HEK293 (cell line): ENCODE data around the gene SLC38A6.

ENCODE experiments used
- CTCF ChIA-PET: fragments of 350-600 bp; formaldehyde crosslinking; extraction: SDS; loops from one replicate; lab custom pipeline; 2021; ENCODE audit warnings: antibody characterized with exemption; lab: Yijun Ruan, JAX
- POLR2A ChIA-PET: fragments of 300-600 bp; formaldehyde crosslinking; extraction: SDS; loops from one replicate; lab custom pipeline; 2020; ENCODE audit warnings: antibody characterized with exemption, inconsistent platforms; lab: Yijun Ruan, JAX
- H3K27ac ChIP-seq: fragments of 200-500 bp; sonication (Bioruptor generic); 2 replicates; pipeline ENCODE4 v1.5.1; 2014; ENCODE audit warnings: low read depth, low read length, control low read depth, inconsistent platforms; ENCODE audit errors: extremely low read depth
- H3K36me3 ChIP-seq, 2 experiments: fragments of 200-500 bp in 1 of 2; sonication (Bioruptor generic) in 1 of 2; 1 replicate in 1 of 2; 2 replicates in 1 of 2; pipeline ENCODE4 v1.5.1; 2014 to 2017; ENCODE audit warnings: inconsistent platforms in 2 of 2, low read length in 2 of 2; ENCODE audit not compliant: control insufficient read depth in 2 of 2, insufficient read depth in 1 of 2
- H3K4me1 ChIP-seq: fragments of 200-500 bp; sonication (Bioruptor generic); 2 replicates; pipeline ENCODE4 v1.5.1; 2014; ENCODE audit warnings: mild to moderate bottlenecking, low read length, inconsistent platforms; ENCODE audit not compliant: control insufficient read depth, insufficient read depth
- H3K4me3 ChIP-seq: 2 replicates; pipeline ENCODE4 v1.5.1; 2011; ENCODE audit warnings: low read depth, mild to moderate bottlenecking, control low read depth, low read length, moderate library complexity
- H3K9me3 ChIP-seq: fragments of 200-500 bp; sonication (Bioruptor generic); 2 replicates; pipeline ENCODE4 v1.5.1; 2014; ENCODE audit warnings: low read depth, low read length, inconsistent platforms; ENCODE audit not compliant: control insufficient read depth, insufficient read depth
- HIC1 ChIP-seq: fragments of 450-650 bp; formaldehyde crosslinking; IDR thresholded peaks from 2 replicates; pipeline ENCODE4 v1.5.1; 2016; ENCODE audit warnings: missing biosample characterization, missing genetic modification characterization
- MYNN ChIP-seq: fragments of 450-650 bp; formaldehyde crosslinking; IDR thresholded peaks from 2 replicates; pipeline ENCODE4 v1.5.1; 2016; ENCODE audit warnings: missing biosample characterization, missing genetic modification characterization, borderline replicate concordance
- SALL2 ChIP-seq: fragments of 450-650 bp; formaldehyde crosslinking; IDR thresholded peaks from 2 replicates; pipeline ENCODE4 v1.5.0; 2017; ENCODE audit warnings: missing biosample characterization, mild to moderate bottlenecking, missing genetic modification characterization, borderline replicate concordance
- ZBTB21 ChIP-seq: fragments of 450-650 bp; formaldehyde crosslinking; IDR thresholded peaks from 2 replicates; pipeline ENCODE4 v1.5.1; 2017; ENCODE audit warnings: missing biosample characterization, missing genetic modification characterization
- ZNF121 ChIP-seq: fragments of 450-650 bp; formaldehyde crosslinking; IDR thresholded peaks from 2 replicates; pipeline ENCODE4 v1.5.1; 2016; ENCODE audit warnings: missing biosample characterization, missing genetic modification characterization
- ZNF157 ChIP-seq: fragments of 450-650 bp; formaldehyde crosslinking; IDR thresholded peaks from 2 replicates; pipeline ENCODE4 v1.5.1; 2016; ENCODE audit warnings: missing biosample characterization, missing genetic modification characterization
- ZNF16 ChIP-seq: fragments of 450-650 bp; formaldehyde crosslinking; IDR thresholded peaks from 2 replicates; pipeline ENCODE4 v1.5.1; 2016; ENCODE audit warnings: low read depth, missing biosample characterization, missing genetic modification characterization
- ZNF311 ChIP-seq: fragments of 450-650 bp; formaldehyde crosslinking; IDR thresholded peaks from 2 replicates; pipeline ENCODE4 v1.5.1; 2017; ENCODE audit warnings: missing biosample characterization, missing genetic modification characterization, borderline replicate concordance
- ZNF335 ChIP-seq: fragments of 450-650 bp; formaldehyde crosslinking; conservative IDR thresholded peaks from 2 replicates; pipeline ENCODE4 v1.5.1; 2016; ENCODE audit warnings: missing biosample characterization, missing genetic modification characterization
- ZNF521 ChIP-seq: fragments of 450-650 bp; formaldehyde crosslinking; IDR thresholded peaks from 2 replicates; pipeline ENCODE4 v1.5.1; 2017; ENCODE audit warnings: missing biosample characterization, mild to moderate bottlenecking, missing genetic modification characterization
- ZNF529 ChIP-seq: fragments of 450-650 bp; formaldehyde crosslinking; IDR thresholded peaks from 2 replicates; pipeline ENCODE4 v1.5.1; 2017; ENCODE audit warnings: missing genetic modification characterization, missing biosample characterization; ENCODE audit not compliant: insufficient replicate concordance
- ZNF624 ChIP-seq: fragments of 450-650 bp; formaldehyde crosslinking; IDR thresholded peaks from 2 replicates; pipeline ENCODE4 v1.5.1; 2017; ENCODE audit warnings: missing biosample characterization, missing genetic modification characterization
- ZNF626 ChIP-seq: fragments of 450-650 bp; sonication (Bioruptor Pico); formaldehyde crosslinking; IDR thresholded peaks from 2 replicates; pipeline ENCODE4 v1.5.1; 2018; ENCODE audit warnings: missing biosample characterization, missing genetic modification characterization, inconsistent platforms
- ZNF777 ChIP-seq: fragments of 450-650 bp; formaldehyde crosslinking; IDR thresholded peaks from 2 replicates; pipeline ENCODE4 v1.5.1; 2017; ENCODE audit warnings: missing biosample characterization, missing genetic modification characterization, borderline replicate concordance
- TF ChIP-seq, protein P1 (sequence below): fragments of 450-650 bp; formaldehyde crosslinking; IDR thresholded peaks from 2 replicates; pipeline ENCODE4 v1.5.1; 2017; ENCODE audit warnings: missing biosample characterization, missing genetic modification characterization
- TF ChIP-seq, protein P2 (sequence below): fragments of 450-650 bp; formaldehyde crosslinking; IDR thresholded peaks from 2 replicates; pipeline ENCODE4 v1.5.1; 2017; ENCODE audit warnings: missing biosample characterization, missing genetic modification characterization
- TF ChIP-seq, protein P3 (sequence below): fragments of 450-650 bp; formaldehyde crosslinking; IDR thresholded peaks from 2 replicates; pipeline ENCODE4 v1.5.1; 2016; ENCODE audit warnings: missing biosample characterization, missing genetic modification characterization
- TF ChIP-seq, protein P4 (sequence below): fragments of 450-650 bp; formaldehyde crosslinking; IDR thresholded peaks from 2 replicates; pipeline ENCODE4 v1.5.1; 2016; ENCODE audit warnings: missing biosample characterization, missing genetic modification characterization
- TF ChIP-seq, protein P5 (sequence below): fragments of 450-650 bp; formaldehyde crosslinking; IDR thresholded peaks from 2 replicates; pipeline ENCODE4 v1.5.1; 2016; ENCODE audit warnings: missing biosample characterization, missing genetic modification characterization, borderline replicate concordance

The SLC38A6 gene

GRCh38 chr14:60970146-60970545, 10.9 kb upstream of the SLC38A6 start:
- H3K9me3 ChIP-seq = no peaks in the 10 kb centered on the region
- peaks cover 12 to 19% of the 10 kb centered on the region in 2 experiments; a peak in 2 of 3 replicates for H3K36me3 ChIP-seq
- H3K27ac ChIP-seq = no peak overlapping the region
- POLR2A ChIA-PET = no interaction called here
- peaks cover 11% of the 10 kb centered on the region for H3K4me1 ChIP-seq
- no peak overlapping the region for H3K4me3 ChIP-seq
- TF ChIP-seq ZNF626 (tag by site-specific recombination) (no peak), ZNF777 (tag by site-specific recombination) (no peak), ZNF157 (tag by site-specific recombination) (no peak), ZNF16 (tag by site-specific recombination) (no peak), ZNF521 (tag by site-specific recombination) (no peak), ZNF311 (tag by site-specific recombination) (no peak), MYNN (tag by site-specific recombination) (no peak), HIC1 (tag by site-specific recombination) (no peak), ZNF529 (no peak), ZBTB21 (tag by site-specific recombination) (no peak), SALL2 (tag by site-specific recombination) (no peak), ZNF624 (no peak), ZNF121 (no peak), ZNF335 (tag by site-specific recombination) (no peak)
- TF ChIP-seq, protein P1, sequence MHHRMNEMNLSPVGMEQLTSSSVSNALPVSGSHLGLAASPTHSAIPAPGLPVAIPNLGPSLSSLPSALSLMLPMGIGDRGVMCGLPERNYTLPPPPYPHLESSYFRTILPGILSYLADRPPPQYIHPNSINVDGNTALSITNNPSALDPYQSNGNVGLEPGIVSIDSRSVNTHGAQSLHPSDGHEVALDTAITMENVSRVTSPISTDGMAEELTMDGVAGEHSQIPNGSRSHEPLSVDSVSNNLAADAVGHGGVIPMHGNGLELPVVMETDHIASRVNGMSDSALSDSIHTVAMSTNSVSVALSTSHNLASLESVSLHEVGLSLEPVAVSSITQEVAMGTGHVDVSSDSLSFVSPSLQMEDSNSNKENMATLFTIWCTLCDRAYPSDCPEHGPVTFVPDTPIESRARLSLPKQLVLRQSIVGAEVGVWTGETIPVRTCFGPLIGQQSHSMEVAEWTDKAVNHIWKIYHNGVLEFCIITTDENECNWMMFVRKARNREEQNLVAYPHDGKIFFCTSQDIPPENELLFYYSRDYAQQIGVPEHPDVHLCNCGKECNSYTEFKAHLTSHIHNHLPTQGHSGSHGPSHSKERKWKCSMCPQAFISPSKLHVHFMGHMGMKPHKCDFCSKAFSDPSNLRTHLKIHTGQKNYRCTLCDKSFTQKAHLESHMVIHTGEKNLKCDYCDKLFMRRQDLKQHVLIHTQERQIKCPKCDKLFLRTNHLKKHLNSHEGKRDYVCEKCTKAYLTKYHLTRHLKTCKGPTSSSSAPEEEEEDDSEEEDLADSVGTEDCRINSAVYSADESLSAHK = no peak
- TF ChIP-seq, protein P2, sequence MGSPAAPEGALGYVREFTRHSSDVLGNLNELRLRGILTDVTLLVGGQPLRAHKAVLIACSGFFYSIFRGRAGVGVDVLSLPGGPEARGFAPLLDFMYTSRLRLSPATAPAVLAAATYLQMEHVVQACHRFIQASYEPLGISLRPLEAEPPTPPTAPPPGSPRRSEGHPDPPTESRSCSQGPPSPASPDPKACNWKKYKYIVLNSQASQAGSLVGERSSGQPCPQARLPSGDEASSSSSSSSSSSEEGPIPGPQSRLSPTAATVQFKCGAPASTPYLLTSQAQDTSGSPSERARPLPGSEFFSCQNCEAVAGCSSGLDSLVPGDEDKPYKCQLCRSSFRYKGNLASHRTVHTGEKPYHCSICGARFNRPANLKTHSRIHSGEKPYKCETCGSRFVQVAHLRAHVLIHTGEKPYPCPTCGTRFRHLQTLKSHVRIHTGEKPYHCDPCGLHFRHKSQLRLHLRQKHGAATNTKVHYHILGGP (tag by site-specific recombination) = no peak
- TF ChIP-seq, protein P3, sequence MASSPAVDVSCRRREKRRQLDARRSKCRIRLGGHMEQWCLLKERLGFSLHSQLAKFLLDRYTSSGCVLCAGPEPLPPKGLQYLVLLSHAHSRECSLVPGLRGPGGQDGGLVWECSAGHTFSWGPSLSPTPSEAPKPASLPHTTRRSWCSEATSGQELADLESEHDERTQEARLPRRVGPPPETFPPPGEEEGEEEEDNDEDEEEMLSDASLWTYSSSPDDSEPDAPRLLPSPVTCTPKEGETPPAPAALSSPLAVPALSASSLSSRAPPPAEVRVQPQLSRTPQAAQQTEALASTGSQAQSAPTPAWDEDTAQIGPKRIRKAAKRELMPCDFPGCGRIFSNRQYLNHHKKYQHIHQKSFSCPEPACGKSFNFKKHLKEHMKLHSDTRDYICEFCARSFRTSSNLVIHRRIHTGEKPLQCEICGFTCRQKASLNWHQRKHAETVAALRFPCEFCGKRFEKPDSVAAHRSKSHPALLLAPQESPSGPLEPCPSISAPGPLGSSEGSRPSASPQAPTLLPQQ = no peak
- TF ChIP-seq, protein P4, sequence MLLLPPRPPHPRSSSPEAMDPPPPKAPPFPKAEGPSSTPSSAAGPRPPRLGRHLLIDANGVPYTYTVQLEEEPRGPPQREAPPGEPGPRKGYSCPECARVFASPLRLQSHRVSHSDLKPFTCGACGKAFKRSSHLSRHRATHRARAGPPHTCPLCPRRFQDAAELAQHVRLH (tag by site-specific recombination) = no peak
- TF ChIP-seq, protein P5, sequence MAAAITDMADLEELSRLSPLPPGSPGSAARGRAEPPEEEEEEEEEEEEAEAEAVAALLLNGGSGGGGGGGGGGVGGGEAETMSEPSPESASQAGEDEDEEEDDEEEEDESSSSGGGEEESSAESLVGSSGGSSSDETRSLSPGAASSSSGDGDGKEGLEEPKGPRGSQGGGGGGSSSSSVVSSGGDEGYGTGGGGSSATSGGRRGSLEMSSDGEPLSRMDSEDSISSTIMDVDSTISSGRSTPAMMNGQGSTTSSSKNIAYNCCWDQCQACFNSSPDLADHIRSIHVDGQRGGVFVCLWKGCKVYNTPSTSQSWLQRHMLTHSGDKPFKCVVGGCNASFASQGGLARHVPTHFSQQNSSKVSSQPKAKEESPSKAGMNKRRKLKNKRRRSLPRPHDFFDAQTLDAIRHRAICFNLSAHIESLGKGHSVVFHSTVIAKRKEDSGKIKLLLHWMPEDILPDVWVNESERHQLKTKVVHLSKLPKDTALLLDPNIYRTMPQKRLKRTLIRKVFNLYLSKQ = no peak
- CTCF ChIA-PET = no interaction called here
